HepG2 (cell line): ENCODE data around the gene RIPOR1. TPM values are rescaled to one million over a fixed set of nuclear protein-coding genes. Genes with fewer than 3 reads are reported as not detected.

Experiments used
- AKAP8 ChIP-seq: sonication (generic); formaldehyde crosslinking; IDR thresholded peaks from 2 replicates; pipeline ENCODE4 v1.5.1; 2020; ENCODE audit warnings: mild to moderate bottlenecking, missing genetic modification reagents
- CEBPG ChIP-seq: IDR thresholded peaks from 2 replicates; pipeline ENCODE4 v1.6.1; 2016
- HOXD1 ChIP-seq: sonication (generic); formaldehyde crosslinking; IDR thresholded peaks from 2 replicates; pipeline ENCODE4 v1.5.0; 2020; ENCODE audit warnings: missing genetic modification reagents
- MTA3 ChIP-seq: sonication (generic); formaldehyde crosslinking; IDR thresholded peaks from 2 replicates; pipeline ENCODE4 v1.4.0; 2020; ENCODE audit warnings: missing genetic modification reagents
- NPAS2 ChIP-seq: sonication (generic); formaldehyde crosslinking; IDR thresholded peaks from 2 replicates; pipeline ENCODE4 v1.8.0; 2022; ENCODE audit warnings: mild to moderate bottlenecking, missing genetic modification reagents, borderline replicate concordance
- ONECUT2 ChIP-seq: sonication (generic); formaldehyde crosslinking; IDR thresholded peaks from 2 replicates; pipeline ENCODE4 v1.4.0; 2020; ENCODE audit warnings: missing genetic modification reagents
- SIX1 ChIP-seq: sonication (generic); formaldehyde crosslinking; IDR thresholded peaks from 2 replicates; pipeline ENCODE4 v1.4.0; 2020; ENCODE audit warnings: missing genetic modification reagents, borderline replicate concordance
- SRY ChIP-seq: sonication (generic); formaldehyde crosslinking; IDR thresholded peaks from 2 replicates; pipeline ENCODE4 v1.8.0; 2022; ENCODE audit warnings: mild to moderate bottlenecking, missing genetic modification reagents
- TMF1 ChIP-seq: sonication (generic); formaldehyde crosslinking; IDR thresholded peaks from 2 replicates; pipeline ENCODE4 v1.8.1; 2022; ENCODE audit warnings: low read depth, missing genetic modification reagents
- ZBTB20 ChIP-seq: sonication (generic); formaldehyde crosslinking; IDR thresholded peaks from 2 replicates; pipeline ENCODE4 v1.8.1; 2023; ENCODE audit warnings: missing genetic modification reagents, low read depth, mild to moderate bottlenecking, borderline replicate concordance
- ZBTB43 ChIP-seq: sonication (generic); formaldehyde crosslinking; conservative IDR thresholded peaks from 2 replicates; pipeline ENCODE4 v1.4.0; 2020; ENCODE audit warnings: missing genetic modification reagents
- ZHX2 ChIP-seq, 2 experiments: sonication (generic) in 1 of 2; formaldehyde crosslinking in 1 of 2; IDR thresholded peaks; 2 replicates each; pipeline versions ENCODE4 v1.6.1 to v1.9.0; 2014 to 2022; ENCODE audit warnings: antibody characterized with exemption in 1 of 2, borderline replicate concordance in 1 of 2, inconsistent platforms in 1 of 2, low read depth in 1 of 2, missing genetic modification reagents in 1 of 2
- ZNF207 ChIP-seq: fragments of 450-650 bp; IDR thresholded peaks from 2 replicates; pipeline ENCODE4 v1.6.1; 2016; ENCODE audit warnings: antibody characterized with exemption, borderline replicate concordance
- ZNF414 ChIP-seq: sonication (generic); formaldehyde crosslinking; IDR thresholded peaks from 2 replicates; pipeline ENCODE4 v1.5.0; 2020; ENCODE audit warnings: missing genetic modification reagents
- ZNF503 ChIP-seq: sonication (generic); formaldehyde crosslinking; IDR thresholded peaks from 2 replicates; pipeline ENCODE4 v1.4.0; 2020; ENCODE audit warnings: missing genetic modification reagents
- ZNF557 ChIP-seq: sonication (generic); formaldehyde crosslinking; IDR thresholded peaks from 2 replicates; pipeline ENCODE4 v1.4.0; 2020; ENCODE audit warnings: missing genetic modification reagents
- ZNF790 ChIP-seq: sonication (generic); formaldehyde crosslinking; IDR thresholded peaks from 2 replicates; pipeline ENCODE4 v1.8.0; 2022; ENCODE audit warnings: missing genetic modification reagents, mild to moderate bottlenecking, borderline replicate concordance
- ZNF850 ChIP-seq: sonication (generic); formaldehyde crosslinking; conservative IDR thresholded peaks from 2 replicates; pipeline ENCODE4 v1.9.0; 2021; ENCODE audit warnings: mild to moderate bottlenecking, missing genetic modification reagents
- ZSCAN9 ChIP-seq: IDR thresholded peaks from 2 replicates; pipeline ENCODE4 v1.6.1; 2016; ENCODE audit warnings: borderline replicate concordance
- polyA plus RNA-seq, 8 experiments: library from polyadenylated mRNA; depleted of rRNA in 3 of 8; stranded (reverse) in 7 of 8; unstranded in 1 of 8; fragments of >200 nt; fragmentation: Illumina TruSeq in 4 of 8; extraction: Trizol in 4 of 8; gene quantifications; 2 replicates each; pipeline versions ENCODE4 v1.2.1 to v1.2.3, GENCODE V29; 2011 to 2016; ENCODE audit warnings: low read depth in 4 of 8, missing spikeins in 1 of 8, mixed read lengths in 1 of 8; ENCODE audit not compliant: insufficient read depth in 1 of 8
- total RNA-seq, 5 experiments: library from RNA; depleted of rRNA; stranded (reverse); fragments of >200 nt; fragmentation: Illumina TruSeq; extraction: Trizol; gene quantifications; 2 replicates each; pipeline ENCODE4 v1.2.3, GENCODE V29; 2016; ENCODE audit warnings: low read depth in 1 of 5

Gene RIPOR1
- total and polyA plus RNA-seq, 2 of the 13 experiments (the other 11 are each of a cell fraction or from before 2014, with no cell fraction given) = 4.6 to 8.1 TPM

- TF ChIP-seq ZSCAN9 (CRISPR knock-in tag) = 0 out of 2 replicates have a peak, but pooled peaks have one; percentile 31
- TF ChIP-seq ZNF503 (CRISPR knock-in tag) = no peak; the same call in 1 of the 2 replicates
- no peak for TF ChIP-seq ZNF557 (CRISPR knock-in tag)
- no peak; the same call in 1 of the 2 replicates for TF ChIP-seq CEBPG (CRISPR knock-in tag)
- TF ChIP-seq HOXD1 = no peak
- TF ChIP-seq ZNF207 = no peak
- TF ChIP-seq TMF1 = no peak
- no peak for TF ChIP-seq ZHX2 (IDR thresholded peaks at IDR 0.05; ENCODE audit: low read depth)
- no peak for TF ChIP-seq ZHX2 (CRISPR knock-in tag; IDR thresholded peaks at IDR 0.05; ENCODE audit: borderline replicate concordance)
- no peak for TF ChIP-seq NPAS2 (CRISPR knock-in tag)
- peak; percentile 28; the same call in 1 of the 2 replicates for TF ChIP-seq SIX1
- TF ChIP-seq ZBTB20 = peak; percentile 80; the same call in 1 of the 2 replicates
- TF ChIP-seq SRY (CRISPR knock-in tag) = peak; percentile 77; the same call in 1 of the 2 replicates
- peak; percentile 65; the same call in 1 of the 2 replicates for TF ChIP-seq AKAP8 (CRISPR knock-in tag)
- peak; percentile 81; the same call in 1 of the 2 replicates for TF ChIP-seq ZNF414 (CRISPR knock-in tag)
- TF ChIP-seq MTA3 = no peak
- TF ChIP-seq ONECUT2 (CRISPR knock-in tag) = no peak
- no peak for TF ChIP-seq ZNF850 (CRISPR knock-in tag)
- TF ChIP-seq ZBTB43 (CRISPR knock-in tag) = 0 out of 2 replicates have a peak, but pooled peaks have one; percentile 40
- TF ChIP-seq ZNF790 = no peak
Observed at GRCh38 chr16:67521095-67521804, 7.4 kb upstream of the RIPOR1 start (continued).
